Thyroid gland (tissue), 4 donors: ENCODE results near the gene SMIM11.

Experiments
- POLR2A ChIP-seq, 2 donors: fragments of 450-650 bp; IDR thresholded peaks; one replicate each; pipeline ENCODE4 v1.6.1; 2017; ENCODE audit warnings: antibody characterized with exemption in 2 of 2, mild to moderate bottlenecking in 2 of 2, moderate library complexity in 1 of 2
- TF ChIP-seq, protein P1 (sequence below), 6 experiments: fragments of 200-600 bp in 3 of 6; fragments of 450-650 bp in 3 of 6; sonication (generic) in 3 of 6; IDR thresholded peaks; one replicate each; pipeline ENCODE4 v1.5.1; 2016 to 2019; ENCODE audit warnings: antibody characterized with exemption in 6 of 6, mild to moderate bottlenecking in 2 of 6, inconsistent platforms in 1 of 6, moderate library complexity in 1 of 6

DNA sequence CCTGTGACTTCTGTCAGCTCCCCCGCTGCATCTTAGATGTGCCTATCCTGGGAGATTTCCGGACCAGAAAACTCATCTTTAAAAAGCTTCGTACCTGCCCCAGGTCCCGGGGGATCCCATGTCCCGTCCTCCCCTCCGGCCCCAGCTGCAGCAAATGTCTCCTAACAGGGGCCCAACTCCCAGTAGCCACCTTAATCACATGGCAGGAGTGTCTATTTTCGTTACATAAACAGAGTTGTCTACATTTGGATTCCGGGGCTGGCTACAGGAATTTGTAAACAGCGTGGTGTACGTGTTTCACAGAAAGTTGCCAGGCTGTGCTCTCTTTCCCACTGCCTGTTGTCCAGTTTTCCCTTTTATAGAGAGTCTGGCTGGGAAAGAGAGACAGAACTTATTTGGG lies 29.4 kb upstream of the SMIM11 start:
- TF ChIP-seq, protein P1, sequence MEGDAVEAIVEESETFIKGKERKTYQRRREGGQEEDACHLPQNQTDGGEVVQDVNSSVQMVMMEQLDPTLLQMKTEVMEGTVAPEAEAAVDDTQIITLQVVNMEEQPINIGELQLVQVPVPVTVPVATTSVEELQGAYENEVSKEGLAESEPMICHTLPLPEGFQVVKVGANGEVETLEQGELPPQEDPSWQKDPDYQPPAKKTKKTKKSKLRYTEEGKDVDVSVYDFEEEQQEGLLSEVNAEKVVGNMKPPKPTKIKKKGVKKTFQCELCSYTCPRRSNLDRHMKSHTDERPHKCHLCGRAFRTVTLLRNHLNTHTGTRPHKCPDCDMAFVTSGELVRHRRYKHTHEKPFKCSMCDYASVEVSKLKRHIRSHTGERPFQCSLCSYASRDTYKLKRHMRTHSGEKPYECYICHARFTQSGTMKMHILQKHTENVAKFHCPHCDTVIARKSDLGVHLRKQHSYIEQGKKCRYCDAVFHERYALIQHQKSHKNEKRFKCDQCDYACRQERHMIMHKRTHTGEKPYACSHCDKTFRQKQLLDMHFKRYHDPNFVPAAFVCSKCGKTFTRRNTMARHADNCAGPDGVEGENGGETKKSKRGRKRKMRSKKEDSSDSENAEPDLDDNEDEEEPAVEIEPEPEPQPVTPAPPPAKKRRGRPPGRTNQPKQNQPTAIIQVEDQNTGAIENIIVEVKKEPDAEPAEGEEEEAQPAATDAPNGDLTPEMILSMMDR (IDR thresholded peaks at IDR 0.05) = no peak
- no peak for TF ChIP-seq POLR2A (IDR thresholded peaks at IDR 0.05)
